Measurements from ENCODE around the gene ZSCAN31. TPM values are rescaled to one million over a fixed set of nuclear protein-coding genes. Genes with fewer than 3 reads are reported as not detected.
A peak's percentile ranks its signal among the peaks of the same experiment; 100 is the strongest.

Gene ZSCAN31
- total and polyA plus RNA-seq, 9 of the 15 experiments (the other 6 are each of a cell fraction or from before 2014, with no cell fraction given), result 3.9 to 12.1 (median 7.0) TPM

DNA sequence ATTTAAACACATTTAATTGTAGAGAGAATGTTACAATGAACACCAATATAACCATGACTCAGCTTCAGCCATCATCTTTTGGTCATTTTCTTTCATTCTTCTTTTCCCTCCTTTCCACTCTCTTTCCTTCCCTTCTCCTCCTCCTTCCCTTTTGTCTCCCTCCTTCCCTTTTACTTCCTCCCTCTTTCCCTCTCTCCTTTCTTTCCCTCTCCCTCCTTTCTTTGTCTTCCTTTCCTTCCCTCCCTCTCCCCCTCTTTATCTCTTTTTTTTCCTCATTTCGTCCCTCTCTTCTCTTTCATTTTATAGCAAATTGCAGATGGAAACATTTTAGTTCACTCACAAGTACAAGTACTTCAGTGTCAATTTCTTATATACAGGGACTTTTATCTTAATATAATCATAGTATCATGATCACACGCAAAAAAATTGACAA is 15.6 kb upstream of the ZSCAN31 start (continued):
- TF ChIP-seq ADNP (tag; IDR thresholded peaks at IDR 0.05) (no peak), HLTF (IDR thresholded peaks at IDR 0.05) (peak; percentile 95), RAD21 (CRISPR knock-in tag; conservative IDR thresholded peaks at IDR 0.05 in 1 of 2, IDR thresholded peaks at IDR 0.05 in 1 of 2) (0 out of 4 replicates have a peak, but pooled peaks of 1 of the 2 experiments have one; percentile 1), KDM2B (CRISPR knock-in tag; IDR thresholded peaks at IDR 0.05) (no peak), CC2D1A (IDR thresholded peaks at IDR 0.05) (peak; percentile 82), HDAC1 (IDR thresholded peaks at IDR 0.05) (peak; percentile 85 to 93), MNT (conservative IDR thresholded peaks at IDR 0.05) (0 out of 4 replicates have a peak, but pooled peaks of 1 of the 2 experiments have one; percentile 44), ASH1L (IDR thresholded peaks at IDR 0.05; ENCODE audit: borderline replicate concordance, low read depth, partially characterized antibody) (peak; percentile 66), TARDBP (IDR thresholded peaks at IDR 0.05) (no peak), ZNF407 (IDR thresholded peaks at IDR 0.05; ENCODE audit: low read depth) (no peak)

All from K562 (cell line).